NCI-H1105 (cell line): Measurements from ENCODE around the gene CDC6.

Experiments used
- DNase-seq: peaks from one replicate; lab custom pipeline; 2025; lab: John Stamatoyannopoulos, UW

Gene CDC6

DNA sequence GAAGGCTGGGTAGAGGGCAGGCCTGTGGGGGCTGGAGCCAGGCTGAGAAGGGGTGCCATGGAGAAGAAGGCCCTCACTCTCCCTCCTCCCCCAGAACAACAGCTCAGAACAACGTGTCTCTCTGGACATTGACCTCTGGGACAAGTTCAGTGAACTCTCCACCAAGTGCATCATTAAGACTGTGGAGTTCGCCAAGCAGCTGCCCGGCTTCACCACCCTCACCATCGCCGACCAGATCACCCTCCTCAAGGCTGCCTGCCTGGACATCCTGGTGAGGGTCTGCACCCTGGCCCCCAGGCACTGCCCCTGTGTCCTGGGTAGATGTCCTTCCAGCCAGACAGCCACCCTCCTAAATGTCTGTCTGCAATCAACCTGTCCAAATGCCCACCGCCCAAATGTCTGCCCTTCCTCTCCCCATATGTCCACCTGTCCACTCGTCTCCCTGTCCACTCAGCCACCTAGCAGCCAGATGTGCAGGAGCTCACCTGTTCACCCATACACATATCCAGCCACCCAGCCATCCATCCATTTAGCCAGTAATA is 64.6 kb downstream of the CDC6 start:
- no peak for DNase-seq

DNA sequence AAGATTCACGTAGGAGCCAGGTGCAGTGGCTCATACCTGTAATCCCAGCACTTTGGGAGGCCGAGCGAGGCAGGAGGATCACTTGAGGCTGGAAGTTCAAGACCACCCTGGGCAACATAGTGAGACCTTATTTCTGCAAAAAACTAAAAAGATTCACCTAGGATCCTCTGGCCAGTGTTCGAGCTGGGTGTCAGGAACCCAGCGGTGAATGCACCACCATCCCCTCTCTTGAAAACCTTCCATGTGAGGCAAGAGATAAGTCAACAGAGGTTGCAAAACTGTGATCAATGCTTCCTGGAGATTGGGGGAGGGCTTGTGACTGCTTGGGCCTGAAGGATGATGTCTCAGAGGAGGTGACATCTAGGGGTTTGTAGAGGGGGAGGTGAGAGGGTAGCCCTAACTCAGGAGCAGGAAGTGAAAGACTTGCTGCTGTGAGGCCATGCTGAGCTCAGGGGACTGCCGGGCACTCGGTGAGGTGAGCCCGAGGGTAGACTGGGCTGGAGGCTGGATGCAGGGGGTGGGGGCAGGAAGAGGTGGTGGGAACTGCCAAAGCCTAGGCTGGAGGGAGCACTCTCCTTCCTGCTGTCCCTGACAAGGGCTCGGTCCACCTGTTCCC is 65.2 kb downstream of the CDC6 start:
- DNase-seq = no peak
